ENCODE data around the gene SLC23A2.

Gene SLC23A2

GRCh38 chr20:4840801-4841200 is 160.5 kb downstream of the SLC23A2 start:
- H3K4me3 ChIP-seq (ENCODE audit: low read depth, low read length), result no peak overlapping the region
- no peak for DNase-seq (ENCODE audit: low read depth)
- TF ChIP-seq CTCF (IDR thresholded peaks at IDR 0.05; ENCODE audit: insufficient read depth, low read depth, low read length, missing control alignments), result no peak

- no peak overlapping the region for H3K4me3 ChIP-seq (ENCODE audit: low read depth, low read length)
- no peak for DNase-seq (ENCODE audit: low read depth)
- no peak for TF ChIP-seq CTCF (IDR thresholded peaks at IDR 0.05; ENCODE audit: insufficient read depth, low read depth, low read length, missing control alignments)
Observed at GRCh38 chr20:4838526-4838925, 162.8 kb downstream of the SLC23A2 start.

- TF ChIP-seq CTCF (IDR thresholded peaks at IDR 0.05; ENCODE audit: insufficient read depth, low read depth, low read length, missing control alignments), result no peak
- DNase-seq (ENCODE audit: low read depth), result no peak
- H3K4me3 ChIP-seq (ENCODE audit: low read depth, low read length), result no peak overlapping the region
Observed at GRCh38 chr20:4837760-4838159, 163.6 kb downstream of the SLC23A2 start.

GRCh38 chr20:4836935-4837334 is 164.4 kb downstream of the SLC23A2 start:
- DNase-seq (ENCODE audit: low read depth), result no peak
- no peak for TF ChIP-seq CTCF (IDR thresholded peaks at IDR 0.05; ENCODE audit: insufficient read depth, low read depth, low read length, missing control alignments)
- no peak overlapping the region for H3K4me3 ChIP-seq (ENCODE audit: low read depth, low read length)

- H3K4me3 ChIP-seq (ENCODE audit: low read depth, low read length), result no peak overlapping the region
- no peak for DNase-seq (ENCODE audit: low read depth)
- TF ChIP-seq CTCF (IDR thresholded peaks at IDR 0.05; ENCODE audit: insufficient read depth, low read depth, low read length, missing control alignments), result no peak
Observed at GRCh38 chr20:4836473-4836872, 164.8 kb downstream of the SLC23A2 start.

GRCh38 chr20:4835244-4836177 is 165.8 kb downstream of the SLC23A2 start:
- no peak overlapping the region for H3K4me3 ChIP-seq (ENCODE audit: low read depth, low read length)
- DNase-seq (ENCODE audit: low read depth), result no peak
- no peak for TF ChIP-seq CTCF (IDR thresholded peaks at IDR 0.05; ENCODE audit: insufficient read depth, low read depth, low read length, missing control alignments)

Data from GM12865 (cell line).